Activated CD8-positive, alpha-beta memory T cell treated with anti-CD3 and anti-CD28 coated beads, Interleukin-2, amount 50 U/mL, for 4 hours (primary cell): ENCODE measurements around the gene LUZP1.
"Not testable (repeated sequence)": the region's sequence is repeated elsewhere in the genome, so short reads cannot be mapped to it uniquely, and the experiment has no call there.

ENCODE experiments used
- DNase-seq: peaks from one replicate; pipeline ENCODE4 v3.0.0-alpha.2; 2020

Gene LUZP1

DNA sequence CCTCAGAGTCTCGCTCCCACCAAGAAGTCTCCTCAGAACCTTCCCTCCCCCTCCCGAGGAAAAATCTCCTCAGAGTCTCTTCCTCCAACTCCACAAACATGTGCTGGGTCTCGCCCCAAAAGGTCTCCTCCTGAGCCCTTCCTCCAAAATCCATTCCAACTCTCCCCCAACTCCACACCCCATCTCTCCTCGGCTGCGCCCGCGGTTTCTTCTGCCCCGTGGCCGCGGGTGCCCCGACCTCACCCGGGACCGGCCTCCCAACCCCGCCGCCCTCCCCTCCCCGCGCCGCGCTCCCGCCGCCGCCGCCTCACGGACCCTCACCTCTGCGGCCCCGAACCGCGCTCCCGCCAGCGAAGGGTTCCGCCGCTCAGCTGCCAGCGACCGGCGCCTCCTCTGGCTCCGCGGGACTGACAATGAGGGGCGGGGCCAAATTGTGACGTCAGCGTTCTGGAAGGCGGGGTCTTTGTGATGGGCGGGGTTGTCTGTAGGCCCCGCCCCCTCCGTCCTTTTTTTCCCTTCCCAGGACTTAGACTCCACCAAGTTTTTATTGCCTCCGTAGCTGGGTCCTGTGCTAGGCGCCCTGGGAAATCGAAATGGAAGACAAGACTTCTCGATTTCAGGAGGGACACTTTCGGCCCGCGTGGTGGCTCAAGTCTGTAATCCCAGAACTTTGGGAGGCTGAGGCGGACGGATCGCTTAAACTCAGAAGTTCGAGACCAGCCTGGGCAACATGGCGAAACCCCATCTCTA is at the start of gene LUZP1:
Gene LUZP1, minus strand, starts transcription at position 412 of the 750 bp plus-strand sequence.
- peak; percentile 86 for DNase-seq

DNA sequence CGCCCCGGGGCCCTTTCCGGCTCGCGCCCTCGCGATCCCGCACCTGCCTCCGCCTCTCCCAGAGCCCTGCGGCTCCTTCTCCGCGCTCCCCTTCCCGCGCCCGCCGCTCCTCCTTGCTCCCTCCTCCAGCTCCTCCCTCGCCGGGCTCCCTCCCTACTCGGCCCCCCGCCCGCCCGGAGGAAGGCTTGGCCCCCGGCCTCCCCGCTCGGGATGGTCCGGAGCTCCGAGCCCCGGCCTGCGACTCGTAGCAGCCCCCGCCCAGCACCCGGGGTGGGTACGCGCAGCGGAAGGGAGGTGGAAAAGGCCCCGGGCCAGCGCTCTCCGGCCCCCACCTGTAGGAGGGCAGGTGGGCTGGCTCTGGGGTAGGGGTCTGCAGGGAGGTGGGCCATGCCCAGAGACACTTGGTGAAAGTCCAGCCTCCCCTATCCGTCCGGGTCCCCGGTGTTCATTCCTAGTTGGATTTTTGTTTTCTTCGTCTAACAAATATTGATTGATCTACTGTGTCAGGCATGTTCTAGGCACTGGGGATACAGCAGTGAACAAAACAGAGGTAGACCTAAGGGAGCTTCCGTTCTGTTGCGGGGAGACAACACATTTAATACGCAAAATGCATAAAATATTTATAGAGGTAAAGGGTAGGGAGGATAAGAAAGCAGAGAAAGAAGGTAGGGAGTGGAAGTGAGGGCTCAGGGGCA is 48.9 kb upstream of the LUZP1 start, which contains the start of gene HTR1D:
Gene HTR1D, minus strand, starts transcription at position 82 of the 695 bp plus-strand sequence. CDS start 23,283 bp downstream, outside the sequence.
- no peak for DNase-seq

DNA sequence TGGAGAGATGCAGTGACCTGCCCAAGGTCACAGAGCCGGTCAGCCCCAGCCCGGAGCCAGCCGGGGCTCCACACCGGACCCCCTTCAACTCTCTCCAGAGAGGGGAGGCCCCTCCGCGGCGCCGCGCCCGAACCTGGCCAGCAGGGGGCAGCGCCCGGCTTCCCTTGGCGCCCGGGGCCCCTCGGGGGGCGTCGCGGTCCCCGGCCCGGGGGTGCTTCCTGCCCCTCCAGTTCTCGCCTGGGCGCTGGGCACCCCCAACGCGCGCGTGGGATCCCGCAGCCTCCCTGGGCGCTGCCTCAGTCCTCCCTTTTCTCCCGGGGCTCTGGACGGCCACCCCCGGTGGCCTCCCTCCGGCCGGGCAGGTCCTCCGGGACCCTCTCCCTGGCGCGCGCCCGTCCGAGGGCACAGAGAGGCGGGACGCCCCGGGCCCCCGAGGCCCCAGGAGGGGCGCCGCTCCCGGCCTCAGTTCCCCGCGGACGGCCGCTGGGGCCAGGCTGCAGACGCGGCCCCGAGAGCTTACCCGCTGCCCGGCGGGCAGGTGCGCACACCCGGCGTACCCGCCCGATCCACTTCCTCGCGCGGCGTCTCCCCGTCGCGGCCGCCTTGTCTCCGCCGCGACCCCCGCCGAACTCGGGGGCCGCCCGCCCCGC is 48.2 kb upstream of the LUZP1 start:
- DNase-seq, result peak; percentile 44

DNA sequence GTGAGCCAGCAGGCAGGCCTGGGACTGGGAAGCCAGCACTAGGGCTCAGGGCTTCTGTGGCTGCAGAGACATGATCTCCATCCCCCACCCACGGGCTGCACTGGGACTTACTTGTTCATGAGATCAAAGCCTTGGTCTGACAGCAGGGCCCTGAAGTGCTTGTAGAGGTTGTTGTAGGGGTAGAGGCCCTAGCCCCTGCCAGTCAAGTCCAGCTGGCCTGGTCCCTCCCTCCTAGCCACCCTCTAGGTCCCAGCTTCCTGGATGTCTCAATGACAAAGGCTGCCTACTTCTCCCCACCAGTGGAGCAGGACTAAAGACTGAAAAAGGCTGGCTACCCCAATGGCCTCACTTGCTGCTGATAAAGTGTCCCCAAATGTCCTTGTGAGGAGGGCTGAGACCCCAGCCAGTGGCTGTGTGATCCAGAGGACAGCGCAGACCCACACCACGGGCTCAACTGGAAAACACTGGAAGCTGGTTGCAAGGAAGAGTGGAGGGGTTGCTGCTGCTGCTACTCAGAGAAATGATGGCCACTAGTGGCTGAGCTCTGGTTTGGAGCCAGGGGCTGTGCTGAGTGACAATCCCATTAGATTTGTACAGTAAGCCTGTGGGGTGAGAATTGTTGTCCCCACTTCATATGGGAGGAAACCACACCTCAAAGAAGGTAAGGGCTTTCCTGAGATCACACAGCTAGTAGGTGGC is 47.2 kb upstream of the LUZP1 start:
- DNase-seq, result no peak

DNA sequence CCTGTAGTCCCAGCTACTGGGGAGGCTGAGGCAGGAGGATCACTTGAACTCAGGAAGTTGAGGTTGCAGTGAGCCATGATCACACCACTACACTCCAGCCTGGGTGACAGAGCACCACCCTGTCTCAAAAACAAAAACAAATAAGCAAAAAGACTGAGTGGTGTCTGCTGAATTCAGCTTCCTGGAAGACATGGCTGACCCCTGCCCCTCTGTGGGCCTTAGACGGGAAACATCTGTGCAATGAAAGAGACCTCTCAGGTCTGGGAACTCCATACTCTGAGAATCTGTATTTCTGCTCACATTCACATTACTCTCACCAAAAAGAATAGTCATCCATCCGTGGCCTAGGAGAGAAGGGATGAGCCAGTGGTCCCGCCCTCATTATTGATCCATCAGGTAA is 46.6 kb upstream of the LUZP1 start:
- no peak for DNase-seq

DNA sequence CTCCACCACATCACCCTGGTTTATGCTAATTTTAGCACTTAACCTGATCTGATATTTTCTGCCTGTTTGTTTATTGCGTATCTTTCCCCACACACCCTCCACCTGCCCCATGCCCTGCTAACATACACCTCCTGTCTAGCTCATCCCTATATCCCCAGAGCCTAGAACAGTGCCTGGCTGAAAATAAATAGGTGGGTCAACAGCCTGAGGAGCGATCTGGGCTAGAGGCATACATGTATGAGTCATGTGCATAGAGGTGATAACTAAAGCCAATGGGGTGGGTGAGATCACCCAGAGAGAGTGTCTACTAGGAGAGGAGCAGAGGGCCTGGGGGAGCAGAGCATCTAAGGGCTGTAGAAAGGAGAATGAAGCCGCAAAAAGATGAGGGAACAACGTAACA is 46.0 kb upstream of the LUZP1 start:
- DNase-seq, result no peak

DNA sequence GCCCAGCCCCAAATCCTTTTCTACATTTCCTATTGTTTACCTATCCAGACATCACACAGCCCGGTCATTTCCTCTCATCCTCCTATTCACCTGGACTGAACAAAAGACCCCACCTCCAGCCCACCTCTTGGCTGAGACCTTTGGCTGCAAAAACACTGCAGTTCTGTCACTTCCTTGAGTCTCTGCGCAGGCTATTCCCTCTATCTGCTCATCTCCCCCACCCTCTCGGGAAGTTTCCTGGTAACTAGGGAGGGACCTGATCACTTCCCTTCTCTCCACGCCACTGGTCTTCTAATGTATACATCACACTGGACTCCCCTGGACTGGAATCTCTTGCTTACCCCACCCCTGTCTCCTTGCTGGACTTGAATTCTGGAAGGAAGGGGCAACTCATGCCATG is 43.3 kb upstream of the LUZP1 start:
- DNase-seq, result no peak

DNA sequence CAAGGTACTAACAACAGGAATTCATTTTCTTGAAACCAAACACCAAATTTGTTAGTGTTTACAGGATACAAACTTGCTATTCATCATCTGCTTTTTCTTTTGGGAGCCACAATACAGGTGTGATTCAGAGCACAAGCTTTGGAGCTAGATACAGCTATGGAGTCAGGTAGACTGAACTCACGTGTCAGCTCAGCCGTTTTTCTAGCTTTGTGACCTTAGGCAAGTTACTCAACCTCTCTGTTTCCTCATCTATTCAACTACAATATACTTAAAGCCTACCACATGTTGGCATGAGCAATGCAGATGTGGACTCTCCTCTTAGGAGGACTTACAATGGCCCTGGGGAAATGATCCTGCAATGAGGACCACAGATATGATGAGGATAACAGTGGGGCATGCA is 42.3 kb upstream of the LUZP1 start:
- no peak for DNase-seq

DNA sequence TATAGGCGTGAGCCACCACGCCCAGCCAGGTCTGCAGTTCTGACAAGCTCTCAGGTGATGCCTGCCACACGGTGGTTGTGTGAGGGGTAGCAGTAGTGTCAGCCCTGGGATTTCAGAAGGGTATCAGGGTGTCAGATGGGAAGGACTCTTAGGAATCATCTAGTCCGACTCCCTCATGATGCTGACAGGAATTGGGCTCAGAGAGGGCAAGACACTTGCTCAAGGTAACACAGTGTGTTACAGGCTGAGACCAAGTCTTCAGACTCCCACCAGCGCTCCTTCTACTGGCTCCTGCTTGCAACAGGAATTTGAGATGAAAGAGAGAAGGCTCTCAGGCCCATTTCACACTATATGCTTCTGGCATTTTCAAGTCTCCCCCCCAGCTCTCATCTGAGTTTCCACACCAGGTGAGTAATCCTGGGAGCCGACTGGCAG is 41.7 kb upstream of the LUZP1 start:
- no peak for DNase-seq

DNA sequence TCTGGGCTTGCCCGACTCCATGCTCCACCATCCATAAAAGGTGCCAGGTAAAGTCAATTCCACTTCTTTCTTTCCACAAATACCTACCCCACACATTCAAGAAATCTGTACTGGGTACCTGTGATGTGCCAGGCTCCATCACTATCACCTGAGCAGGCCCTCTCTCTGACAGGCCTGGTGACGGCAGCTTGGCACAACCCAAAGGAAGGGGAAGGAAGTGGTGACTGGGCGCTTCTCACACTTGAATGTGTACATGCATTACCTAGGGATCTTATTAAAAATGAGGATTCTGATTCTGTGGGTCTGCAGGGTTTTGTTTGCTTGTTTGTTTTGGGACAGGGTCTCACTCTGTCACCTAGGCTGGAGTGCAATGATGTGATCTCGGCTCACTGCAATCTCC is 41.1 kb upstream of the LUZP1 start:
- DNase-seq, result no peak

DNA sequence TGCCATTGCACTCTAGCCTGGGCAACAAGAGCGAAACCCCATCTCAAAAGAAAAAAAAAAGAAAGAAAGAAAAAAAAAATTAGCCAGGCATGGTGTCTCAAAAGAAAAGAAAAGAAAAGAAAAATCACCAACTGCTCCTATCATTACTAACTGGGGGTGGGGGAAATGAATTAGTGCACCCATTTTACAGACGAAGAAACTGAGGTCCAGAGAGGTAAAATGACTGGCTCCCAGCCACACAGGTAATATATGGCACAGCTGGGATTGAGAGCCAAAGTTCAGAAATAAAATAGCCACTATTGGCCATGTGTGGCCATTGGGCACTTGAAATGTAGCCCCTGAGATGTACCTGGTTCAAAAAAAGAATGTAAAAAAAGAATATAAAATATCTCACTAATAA is 39.9 kb upstream of the LUZP1 start:
- DNase-seq, result no peak

DNA sequence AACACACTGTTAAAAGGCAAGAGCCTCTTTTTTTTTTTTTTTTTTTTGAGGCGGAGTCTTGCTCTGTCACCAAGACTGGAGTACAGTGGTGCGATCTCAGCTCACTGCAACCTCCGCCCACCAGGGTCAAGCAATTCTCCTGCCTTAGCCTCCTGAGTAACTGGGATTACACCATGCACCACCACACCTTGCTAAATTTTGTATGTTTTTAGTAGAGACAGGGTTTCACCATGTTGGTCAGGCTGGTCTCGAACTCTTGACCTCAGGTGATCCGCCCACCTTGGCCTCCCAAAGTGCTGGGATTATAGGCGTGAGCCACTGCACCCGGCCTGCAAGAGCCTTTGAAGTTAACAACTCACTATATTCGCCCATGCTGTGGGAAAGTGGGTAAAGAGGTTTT is 39.1 kb upstream of the LUZP1 start:
- not testable (repeated sequence) for DNase-seq

DNA sequence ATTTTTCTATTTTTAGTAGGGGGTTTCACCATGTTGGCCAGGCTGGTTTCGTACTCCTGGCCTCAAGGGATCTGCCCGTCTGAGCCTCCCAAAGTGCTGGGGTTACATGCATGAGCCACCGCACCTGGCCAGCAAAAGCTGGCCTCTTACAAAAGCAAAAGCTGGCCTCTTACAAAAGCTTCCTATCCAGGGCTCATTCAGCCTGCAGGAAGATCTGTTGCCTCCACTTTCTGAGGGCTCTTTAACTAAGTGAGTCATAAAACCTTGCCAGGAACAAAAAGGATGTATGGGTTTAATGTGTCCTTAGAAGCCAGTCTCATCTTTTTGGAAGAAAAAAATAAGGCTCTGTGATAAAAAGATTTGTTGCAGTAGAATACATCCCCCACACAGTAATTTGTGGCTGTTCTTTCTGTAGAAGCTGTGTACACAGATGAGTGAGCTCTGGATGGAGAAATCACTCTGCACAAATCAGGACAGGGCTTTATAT is 33.6 kb upstream of the LUZP1 start:
- no peak for DNase-seq

DNA sequence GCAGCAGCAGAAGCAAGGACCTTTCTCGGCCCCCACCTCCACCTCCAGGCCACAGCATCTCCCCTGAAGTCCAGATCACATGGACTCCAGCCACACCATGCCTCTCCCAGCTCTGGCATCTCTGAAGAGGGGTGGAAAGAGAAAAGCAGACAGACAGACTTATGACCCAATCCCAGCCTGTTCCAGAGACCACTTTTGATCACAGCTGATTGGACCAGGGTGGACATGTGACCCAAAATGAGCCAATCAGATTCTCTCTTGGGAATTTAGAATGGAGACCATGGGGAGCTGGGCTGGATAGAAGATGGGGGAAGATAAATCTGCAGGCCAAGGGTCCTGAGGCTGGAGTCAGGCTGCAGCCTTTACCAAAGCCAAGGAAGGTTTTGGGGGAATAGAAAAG is 32.2 kb upstream of the LUZP1 start:
- no peak for DNase-seq

DNA sequence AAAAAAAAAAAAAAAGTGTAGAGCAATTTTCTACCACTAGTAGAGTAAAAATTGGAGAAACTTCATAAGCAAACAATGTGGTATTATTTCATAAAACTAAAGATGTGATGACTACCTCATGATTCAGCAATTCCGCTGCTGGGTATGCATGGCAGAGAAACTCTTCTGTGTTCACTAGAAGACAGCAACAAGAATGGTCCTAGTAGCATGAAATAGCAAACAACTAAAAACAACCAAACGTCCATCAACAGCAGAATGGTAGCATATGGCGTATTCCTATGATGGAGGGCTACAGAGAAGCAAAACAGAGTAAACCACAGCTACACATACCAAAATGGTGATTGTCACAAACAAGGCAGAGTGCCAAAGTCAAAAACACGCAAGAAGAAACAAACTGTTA is 29.7 kb upstream of the LUZP1 start:
- DNase-seq, result no peak

DNA sequence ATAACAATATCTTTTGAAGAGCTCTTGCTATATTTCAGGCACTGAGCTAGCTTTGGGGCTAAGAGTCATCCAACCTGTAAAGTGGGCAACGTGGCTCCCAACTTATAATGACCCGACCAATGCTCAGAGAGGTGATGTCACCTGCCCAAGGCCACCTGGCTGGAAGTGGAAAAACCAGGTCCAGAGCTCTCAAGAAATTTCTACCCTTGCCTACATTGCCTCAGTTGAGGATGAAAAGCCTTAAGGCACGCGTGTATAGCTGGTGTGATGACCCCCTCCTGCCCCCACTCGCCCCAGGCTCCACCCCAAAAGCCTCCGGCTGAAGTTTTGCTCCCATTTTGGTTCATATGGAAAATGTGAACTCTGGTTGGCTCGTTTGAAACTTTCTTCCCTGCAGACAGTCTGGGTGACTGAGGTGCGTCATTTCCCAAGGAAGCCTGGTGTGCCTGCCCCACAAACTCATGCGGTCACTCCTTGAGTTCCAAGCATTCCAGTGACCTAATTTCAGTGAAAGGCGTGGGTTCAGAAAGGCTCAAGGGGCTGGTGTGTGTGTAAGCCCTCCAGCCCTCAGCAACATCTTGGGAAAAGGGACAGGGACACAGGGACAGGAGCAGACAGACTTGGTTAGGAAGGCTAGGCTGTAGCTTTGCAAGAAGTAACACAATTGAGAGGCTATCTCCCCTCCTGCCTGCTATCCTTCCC is 28.1 kb upstream of the LUZP1 start:
- no peak for DNase-seq

DNA sequence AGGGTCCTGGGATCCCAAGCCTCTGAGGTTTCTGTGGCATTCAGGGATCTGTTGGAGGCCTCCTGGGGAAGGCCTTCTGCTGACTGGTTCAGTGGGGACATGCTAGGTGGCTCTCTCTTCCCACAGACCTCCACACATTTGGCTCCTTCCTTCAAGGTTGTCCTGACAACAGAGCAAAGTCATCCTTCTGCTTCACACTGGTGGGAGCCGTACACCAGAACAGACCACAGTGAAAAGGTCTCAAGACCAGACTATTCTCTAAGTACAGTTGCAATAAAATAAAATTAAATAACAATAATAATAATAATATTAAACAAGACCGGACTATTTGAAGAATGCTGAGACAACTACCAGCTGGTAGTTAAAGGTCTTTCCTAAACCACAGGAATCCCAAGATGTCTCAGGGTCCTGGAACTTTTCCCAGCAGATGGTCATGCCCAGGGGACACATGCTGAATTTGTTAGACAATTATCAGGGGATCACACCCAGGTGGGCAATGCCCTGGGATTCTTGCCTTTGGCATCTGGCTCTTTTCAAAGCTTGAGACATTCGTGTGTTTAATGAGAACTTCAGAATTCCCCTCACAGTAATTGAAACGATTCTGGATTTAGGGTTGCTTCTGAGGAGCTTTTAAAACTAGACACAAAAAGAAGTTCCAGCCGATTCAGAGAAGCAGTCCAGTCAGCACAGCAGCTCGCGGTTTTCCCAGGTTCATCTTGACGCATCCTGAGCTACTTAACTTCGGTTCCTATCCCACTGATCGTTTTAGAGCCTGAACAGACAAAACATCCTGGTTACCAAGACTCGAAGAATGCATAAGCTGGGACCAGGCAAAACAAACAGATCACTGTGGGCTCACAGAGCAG is 25.7 kb upstream of the LUZP1 start:
- DNase-seq, result no peak

DNA sequence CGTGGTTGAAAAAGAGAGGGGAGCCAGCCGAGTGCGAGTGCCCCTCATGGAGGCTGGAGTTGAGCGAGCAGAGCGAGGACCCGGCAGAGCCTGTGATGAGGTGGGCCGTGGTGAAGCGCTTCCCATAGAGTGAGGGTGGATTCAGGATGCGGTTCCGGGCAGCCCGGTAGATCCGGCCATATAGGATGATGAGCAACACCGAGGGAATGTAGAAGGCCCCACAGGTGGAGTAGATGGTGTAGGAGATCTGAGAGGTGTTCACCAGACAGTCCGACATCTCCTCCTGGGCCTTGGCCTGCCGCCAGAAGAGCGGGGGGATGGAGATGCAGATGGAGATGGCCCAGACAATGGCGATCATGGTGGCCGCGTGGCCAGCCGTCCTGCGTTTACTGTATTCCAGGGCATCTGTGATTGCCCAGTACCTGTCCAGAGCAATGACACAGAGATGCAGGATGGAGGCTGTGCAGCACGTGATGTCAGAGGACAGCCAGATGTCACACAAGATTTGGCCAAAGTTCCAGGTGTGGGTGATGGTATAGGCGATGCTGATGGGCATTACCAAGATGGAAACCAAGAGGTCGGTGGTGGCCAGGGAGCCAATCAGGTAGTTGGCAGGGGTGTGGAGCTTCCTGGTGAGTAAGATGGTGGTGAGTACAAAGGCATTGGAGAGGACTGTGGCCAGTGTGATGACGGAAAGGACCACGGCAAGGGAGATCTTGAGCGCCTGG is 24.9 kb upstream of the LUZP1 start:
- no peak for DNase-seq

DNA sequence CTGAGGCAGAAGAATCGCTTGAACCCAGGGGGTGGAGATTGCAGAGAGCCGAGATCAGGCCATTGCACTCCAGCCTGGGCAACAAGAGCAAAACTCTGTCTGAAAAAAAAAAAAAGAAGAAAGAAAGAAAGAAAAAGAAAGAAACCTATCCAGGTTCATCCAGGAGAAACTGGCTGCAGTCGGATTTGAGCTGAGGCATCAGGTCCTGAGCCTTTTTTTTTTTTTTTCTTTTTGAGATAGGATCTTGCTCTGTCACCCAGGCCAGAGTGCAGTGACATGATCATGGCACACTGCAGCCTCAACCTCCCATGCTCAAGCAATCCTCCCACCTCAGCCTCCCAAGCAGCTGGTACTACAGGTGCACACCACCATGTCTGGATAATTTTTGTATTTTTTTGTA is 22.5 kb upstream of the LUZP1 start:
- DNase-seq, result no peak

DNA sequence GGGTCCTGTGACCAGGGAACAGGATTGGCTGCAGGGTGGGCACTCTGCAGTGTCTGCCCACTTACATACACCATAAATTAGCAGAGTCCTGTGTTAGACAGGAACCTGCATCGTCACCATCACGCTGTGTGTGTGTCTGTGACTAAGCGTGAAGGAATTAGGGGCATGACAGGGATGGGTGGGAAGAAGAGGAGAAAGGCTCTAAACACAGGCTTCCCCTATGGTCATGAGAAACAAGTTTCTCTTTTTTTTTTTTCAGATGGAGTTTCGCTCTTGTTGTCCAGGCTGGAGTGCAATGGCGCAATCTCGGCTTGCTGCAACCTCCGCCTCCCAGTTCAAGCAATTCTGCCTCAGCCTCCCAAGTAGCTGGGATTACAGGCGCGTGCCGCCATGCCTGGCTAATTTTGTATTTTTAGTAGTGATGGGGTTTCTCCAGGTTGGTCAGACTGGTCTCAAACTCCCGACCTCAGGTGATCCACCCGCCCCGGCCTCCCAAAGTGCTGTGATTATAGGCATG is 20.3 kb upstream of the LUZP1 start:
- not testable (repeated sequence) for DNase-seq
